Stimulated activated CD8-positive, alpha-beta memory T cell treated with anti-CD3 and anti-CD28 coated beads, Interleukin-4, amount 100 ng/mL, for 48 hours (primary cell): ENCODE measurements around the gene SPRING1.
A peak's percentile ranks its signal among the peaks of the same experiment; 100 is the strongest.
"Not testable (repeated sequence)": the region's sequence is repeated elsewhere in the genome, so short reads cannot be mapped to it uniquely, and the experiment has no call there.

Experiments
- DNase-seq: peaks from one replicate; pipeline ENCODE4 v3.0.0-alpha.2; 2020

SPRING1 gene, protein sequence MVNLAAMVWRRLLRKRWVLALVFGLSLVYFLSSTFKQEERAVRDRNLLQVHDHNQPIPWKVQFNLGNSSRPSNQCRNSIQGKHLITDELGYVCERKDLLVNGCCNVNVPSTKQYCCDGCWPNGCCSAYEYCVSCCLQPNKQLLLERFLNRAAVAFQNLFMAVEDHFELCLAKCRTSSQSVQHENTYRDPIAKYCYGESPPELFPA

DNA sequence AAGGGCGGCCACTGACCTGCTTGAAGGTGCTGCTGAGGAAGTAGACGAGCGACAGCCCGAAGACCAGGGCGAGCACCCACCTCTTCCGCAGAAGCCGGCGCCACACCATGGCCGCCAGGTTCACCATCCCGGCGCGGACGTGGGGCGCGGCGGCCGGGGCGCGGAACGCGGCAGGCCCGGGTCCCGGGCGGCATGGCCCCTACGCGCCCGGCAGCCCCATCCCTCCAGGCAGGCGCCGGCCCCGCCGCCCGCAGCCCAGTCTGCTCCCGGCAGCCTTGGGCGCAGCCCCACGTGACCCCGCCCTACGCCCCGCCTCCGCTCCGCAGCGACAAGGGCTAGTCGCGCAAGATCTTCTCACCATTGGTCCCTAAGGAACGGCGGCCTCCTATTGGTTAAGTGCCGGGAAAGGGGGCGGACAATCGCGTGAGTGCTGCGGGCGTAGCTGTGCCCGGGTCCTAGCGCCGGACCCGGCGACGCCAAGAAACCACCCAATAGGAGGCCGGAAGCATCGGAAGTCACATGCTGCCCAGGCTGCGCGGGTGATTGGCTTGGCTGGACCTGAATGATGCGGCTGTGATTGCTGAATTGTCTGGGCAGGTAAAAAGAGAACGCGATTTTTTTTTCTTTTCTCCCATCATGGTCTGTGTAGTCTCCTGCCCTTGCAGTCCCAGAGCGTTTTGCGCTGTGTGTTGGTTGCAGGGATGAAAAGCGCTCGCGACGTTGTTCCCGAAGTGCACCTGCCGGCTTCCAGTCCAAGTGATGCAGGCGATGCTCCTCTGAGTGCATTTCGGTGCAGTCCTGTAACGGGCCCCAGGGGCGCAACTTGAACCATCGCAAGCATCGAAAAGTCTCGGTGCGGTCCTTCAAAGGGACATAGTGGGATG is at the start of gene SPRING1, which contains the start of gene RNFT2:
TSS of gene SPRING1 (minus strand) at position 296 of the 884 bp plus-strand sequence. CDS start at position 127, 169 bp downstream.
TSS of gene RNFT2 (plus strand) at position 542 of the 884 bp plus-strand sequence. CDS start 2,183 bp downstream, outside the sequence.
- peak; percentile 99 for DNase-seq

DNA sequence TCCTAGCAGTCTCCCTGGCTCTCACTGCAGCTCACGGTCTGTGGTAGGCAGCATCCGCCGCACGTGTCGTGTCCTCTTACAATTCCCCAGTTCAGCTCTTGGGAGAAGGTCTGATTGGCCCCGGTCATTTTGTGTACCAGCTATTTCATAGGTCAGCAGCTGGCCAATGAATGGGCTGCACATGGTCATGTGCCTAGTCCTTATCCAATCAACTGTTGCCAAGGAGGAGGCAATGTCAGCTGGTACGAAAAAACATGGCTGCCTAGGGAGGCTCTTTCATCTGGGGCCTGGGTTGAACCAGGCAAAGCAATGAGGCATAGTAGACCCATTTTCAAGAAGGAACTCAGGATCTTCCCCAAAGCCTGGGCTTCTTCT is 46.4 kb upstream of the SPRING1 start:
- no peak for DNase-seq

DNA sequence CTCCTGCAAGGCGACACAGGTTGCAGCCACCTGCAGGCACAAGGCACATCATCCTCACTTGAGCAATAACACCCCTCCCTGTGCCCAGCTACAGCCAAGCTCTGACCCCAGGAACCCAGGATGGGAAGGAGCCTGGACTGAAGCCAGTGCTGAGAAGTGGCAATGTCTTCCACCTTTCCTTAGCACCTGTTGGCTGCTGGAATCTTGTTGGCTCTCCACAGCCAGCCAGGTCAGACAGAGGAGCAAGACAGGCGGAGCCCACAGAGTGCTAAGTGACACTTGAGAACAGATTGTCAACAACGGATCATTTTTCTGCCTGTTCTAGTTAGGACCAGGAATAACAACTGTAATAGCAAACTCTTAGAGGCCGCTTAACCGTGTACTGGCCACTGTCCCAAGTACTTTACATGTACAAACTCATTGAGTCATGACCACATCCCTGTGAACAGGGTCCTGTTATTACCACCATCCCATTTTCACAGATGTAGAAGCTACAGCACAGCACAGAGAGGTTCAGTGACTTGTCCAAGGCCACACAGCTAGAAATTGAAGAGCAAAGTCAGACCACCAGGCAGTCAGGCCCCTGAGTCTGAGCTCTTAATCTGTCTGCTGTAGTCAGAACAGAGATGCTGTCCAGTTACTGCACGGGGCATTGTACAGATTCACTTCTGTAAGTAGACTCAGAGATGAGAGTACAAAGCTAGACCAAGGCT is 45.8 kb upstream of the SPRING1 start:
- DNase-seq: no peak

DNA sequence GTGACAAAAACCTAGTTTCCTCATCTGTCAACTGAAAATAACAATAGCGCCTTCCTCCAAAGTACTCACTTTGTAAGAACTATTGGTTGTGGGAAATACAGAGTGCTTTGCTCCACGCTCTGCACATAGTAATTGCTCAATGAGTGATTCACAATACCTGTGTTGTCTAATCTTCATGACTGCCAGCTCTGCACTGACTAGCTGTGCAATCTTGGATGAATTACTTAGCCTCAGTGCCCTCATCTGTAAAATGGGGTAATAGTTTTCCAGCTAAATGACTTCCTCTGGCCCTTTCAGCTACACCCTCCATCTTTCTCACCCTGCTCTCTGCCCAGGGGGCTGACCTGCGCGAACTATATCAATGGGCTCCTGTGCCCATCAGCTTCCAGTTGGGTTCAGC is 43.1 kb upstream of the SPRING1 start:
- DNase-seq: no peak

DNA sequence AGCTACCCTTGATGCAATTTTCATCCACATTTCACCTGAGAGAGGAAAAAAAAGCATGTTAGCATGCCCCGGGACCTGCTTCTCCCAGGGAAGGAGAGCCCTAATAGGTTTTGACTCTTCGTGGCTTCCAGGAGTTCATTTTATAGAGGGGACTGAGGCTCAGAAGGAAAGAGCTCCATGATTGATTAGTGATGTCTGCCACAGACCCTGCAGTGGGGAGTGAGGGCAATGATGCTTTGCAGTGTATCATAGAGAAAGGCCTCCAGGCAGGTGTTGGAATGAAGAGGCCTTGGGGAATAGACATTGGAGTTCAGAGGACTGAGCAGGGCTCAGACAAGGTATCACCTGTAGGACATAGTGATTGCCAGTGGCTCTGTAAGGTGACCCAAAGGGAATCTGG is 41.7 kb upstream of the SPRING1 start:
- DNase-seq: no peak

DNA sequence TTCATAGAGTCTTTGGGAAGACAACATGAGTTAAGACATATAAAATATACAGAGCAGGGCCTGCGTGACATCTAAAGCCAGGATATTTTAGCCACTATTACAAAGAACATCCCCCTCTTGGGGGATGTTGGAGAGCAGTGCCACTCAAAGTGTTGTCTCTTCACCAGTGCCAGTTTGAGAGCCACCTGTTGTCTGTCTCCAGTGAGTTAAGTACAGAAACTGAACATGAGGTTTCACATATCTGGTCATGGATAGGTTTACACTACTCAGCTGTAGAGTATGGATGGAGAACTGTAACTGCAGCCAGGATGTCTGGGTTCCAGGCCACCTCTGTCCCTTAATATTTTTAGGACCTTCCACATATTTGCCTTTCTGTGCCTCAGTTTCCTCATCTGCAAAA is 39.4 kb upstream of the SPRING1 start:
- DNase-seq: no peak

DNA sequence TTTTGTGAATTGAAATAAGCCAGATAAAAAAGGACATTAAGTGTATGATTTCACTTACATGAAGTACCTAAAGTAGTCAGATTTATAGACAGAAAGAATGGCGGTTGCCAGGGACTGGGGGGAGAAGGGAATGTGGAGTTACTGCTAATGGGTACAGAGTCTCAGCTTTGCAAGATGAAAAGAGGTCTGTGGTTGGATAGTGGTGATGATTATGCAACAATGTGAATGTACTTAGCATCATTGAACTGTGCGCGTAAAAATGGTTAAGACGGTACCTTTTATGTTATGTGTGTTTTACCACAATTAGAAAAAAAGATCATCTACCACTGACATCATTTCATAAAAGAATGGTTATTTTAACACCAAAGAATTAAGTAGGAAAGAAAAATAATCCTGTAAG is 36.2 kb upstream of the SPRING1 start:
- DNase-seq: no peak

DNA sequence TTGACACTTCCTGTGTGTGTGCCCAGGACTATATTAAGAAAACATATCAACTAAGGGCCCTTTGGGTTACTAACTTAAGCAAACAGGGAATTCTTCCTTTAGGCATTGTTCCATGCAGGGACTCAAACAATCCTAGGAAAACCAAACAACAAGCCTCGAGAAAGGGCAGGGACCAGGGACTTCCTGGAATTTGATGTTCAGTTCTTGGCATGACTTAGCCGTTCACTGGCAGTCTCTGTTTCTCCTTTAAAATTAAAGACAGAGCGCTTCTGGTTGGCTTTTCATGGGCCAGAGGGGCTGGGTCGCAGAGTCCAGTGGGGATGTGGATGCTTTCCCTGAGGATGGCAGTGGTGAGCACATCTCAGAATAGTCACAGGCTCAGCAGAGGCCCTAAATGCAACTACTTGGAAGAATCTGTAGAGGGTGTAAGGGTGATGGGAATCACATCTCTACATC is 35.4 kb upstream of the SPRING1 start:
- no peak for DNase-seq

DNA sequence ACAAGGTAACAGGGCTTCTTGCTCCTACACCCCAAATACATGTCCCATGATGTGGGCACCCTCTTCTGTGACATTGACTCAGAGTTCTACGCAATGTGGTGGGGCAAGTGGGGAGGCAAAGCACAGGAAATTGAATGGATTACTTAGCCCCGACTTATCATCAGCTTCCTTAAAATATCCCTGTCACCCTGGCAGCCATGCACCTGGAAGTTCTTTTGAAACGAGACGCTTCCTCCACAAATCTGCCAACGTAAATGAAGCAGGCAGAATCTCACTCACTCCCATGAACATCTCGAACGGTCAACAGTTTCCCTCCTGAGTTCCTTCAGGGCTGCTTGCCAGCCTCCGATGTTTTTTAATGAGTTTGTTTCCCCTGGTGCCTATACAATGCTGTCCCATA is 33.8 kb upstream of the SPRING1 start:
- DNase-seq: no peak

DNA sequence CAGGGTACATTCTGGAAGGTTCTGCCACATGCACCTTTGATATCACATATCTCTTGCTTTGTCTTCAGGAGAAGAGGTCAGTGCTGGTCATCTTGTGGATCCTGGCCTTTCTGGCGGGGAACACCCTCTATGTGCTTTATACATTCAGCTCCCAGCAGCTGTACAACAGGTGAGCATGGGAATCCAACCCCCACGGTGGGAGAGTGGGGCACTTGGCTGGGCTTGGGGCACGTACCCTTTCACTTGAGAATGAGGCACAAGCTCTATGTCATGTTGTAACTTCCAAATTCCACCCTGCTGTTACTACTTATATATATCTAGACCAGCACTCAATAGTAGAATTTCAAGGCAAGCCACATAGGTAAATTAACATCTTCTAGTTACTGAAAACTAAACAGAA is 28.9 kb upstream of the SPRING1 start:
- DNase-seq: no peak

DNA sequence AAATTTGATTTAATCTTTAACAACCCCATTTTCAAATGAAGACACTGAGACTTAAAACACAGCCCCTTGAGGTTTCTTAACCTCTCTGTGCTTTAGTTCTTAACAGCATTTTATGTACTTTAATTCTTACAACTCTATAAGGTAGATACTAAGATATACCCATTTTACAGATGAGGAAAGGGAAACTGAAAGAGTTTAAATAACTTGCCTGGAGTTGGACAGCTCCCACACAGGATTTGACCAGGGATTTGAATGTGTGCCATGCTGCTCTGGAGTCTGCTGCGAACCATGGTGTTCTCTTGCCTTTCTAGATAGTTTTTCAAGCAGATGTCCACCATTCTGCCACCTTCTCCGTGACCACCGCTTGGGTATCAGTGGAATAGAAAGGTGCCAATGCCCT is 28.4 kb upstream of the SPRING1 start:
- no peak for DNase-seq

DNA sequence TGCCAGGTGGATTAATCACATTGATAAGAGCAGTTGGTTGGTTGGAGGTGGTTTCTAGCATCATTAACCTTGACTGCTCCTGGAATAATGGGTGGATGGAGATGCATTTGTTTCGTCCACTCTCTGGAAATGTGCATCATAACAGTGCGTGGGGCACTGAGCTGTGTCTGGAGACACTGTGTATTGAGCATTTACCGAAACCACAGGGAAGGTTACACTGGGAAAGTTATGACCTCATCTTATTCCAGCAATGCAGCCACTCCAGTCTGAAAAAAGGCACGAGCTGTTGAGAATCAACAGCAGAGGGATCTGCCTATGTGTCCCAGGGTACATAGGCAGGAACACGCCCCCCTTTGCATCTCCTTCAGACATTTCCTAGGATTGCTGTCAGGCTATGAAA is 27.4 kb upstream of the SPRING1 start:
- no peak for DNase-seq

DNA sequence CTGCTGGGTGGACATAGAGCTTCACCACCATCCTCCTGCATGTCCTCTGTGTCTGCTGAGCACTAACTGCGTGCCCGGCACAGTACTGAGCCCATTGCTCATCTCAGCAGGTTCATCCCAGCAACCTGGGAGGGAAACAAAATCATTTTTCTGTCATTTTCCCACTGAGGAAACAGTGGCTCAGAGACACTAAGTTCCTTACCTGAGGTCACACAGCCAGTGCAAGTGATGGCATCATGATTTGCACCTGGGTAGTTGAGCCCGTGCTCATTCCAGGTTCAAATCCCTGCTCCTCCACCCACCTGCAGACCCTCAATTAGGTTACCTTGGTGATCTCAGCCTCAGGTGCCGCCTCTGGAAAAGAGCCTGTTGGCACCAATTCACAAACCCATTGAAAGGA is 23.6 kb upstream of the SPRING1 start:
- no peak for DNase-seq

DNA sequence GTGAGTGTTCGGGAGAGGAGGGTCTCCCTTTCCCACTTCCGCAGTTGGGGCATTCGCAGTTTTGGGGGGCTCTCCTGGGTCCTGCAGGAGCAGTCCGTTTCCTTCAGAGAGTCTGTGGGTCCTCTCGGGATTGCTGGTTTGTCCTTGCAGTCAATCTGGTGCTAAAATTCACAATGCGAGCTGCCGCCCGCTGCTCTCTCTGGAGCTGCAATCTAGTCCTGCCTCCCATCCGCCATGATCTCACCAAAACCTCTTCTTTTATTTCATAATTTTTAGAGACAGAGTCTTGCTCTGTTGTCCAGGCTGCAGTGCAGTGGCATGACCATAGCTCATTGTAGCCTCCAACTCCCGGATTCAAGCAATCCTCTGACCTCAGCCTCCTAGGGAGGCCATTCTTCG is 22.8 kb upstream of the SPRING1 start:
- no peak for DNase-seq

DNA sequence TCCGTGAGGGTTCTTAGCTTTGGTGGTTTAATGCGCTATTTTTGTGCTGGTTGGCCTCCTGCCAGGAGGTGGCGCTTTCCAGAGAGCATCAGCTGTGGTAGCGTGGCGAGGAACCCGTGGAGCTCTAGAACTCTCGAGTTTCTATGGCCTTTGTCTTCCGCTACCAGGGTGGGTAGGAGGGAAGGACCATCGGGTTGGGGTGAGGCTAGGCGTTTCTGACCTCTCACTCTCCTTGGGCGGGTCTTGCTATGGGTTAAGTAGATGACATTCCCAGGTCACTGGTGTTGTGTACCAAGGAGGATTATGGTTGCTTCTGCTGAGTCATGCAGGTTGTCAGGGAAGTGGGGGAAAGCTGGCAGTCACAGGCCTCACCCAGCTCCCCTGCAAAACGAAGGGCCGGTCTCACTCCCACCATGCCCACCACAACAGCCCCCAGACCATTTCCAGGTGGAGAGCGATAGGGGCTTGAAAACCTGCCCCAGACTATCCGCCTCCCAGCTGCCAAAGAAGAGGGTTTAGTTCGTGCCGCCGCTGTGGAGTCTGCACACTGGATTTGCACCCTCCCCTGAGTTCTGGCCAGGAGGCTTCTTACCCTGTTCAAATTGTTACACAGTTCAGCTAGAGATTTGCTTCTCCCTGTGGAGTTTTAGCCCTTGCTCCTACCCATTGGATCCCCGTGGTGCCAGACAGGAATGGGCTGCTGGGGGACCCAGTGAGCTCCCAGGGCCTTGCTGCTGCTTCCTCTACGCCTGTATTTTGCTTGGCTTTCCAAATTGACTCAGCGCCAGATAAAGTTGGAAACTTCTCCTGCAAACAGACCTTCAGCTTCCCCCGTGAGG is 22.1 kb upstream of the SPRING1 start:
- peak; percentile 45 for DNase-seq

DNA sequence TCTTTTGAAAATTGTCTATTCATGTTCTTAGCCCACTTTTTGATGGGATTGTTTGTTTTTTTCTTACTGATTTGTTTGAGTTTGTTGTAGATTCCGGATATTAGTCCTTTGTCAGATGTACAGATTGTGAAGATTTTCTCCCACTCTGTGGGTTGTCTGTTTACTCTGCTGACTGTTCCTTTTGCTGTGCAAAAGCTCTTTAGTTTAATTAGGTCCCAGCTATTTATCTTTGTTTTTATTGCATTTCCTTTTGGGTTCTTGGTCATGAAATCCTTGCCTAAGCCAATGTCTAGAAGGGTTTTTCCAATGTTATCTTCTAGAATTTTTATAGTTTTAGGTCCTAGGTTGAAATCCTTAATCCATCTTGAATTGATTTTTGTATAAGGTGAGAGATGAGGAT is 16.9 kb upstream of the SPRING1 start:
- not testable (repeated sequence) for DNase-seq

DNA sequence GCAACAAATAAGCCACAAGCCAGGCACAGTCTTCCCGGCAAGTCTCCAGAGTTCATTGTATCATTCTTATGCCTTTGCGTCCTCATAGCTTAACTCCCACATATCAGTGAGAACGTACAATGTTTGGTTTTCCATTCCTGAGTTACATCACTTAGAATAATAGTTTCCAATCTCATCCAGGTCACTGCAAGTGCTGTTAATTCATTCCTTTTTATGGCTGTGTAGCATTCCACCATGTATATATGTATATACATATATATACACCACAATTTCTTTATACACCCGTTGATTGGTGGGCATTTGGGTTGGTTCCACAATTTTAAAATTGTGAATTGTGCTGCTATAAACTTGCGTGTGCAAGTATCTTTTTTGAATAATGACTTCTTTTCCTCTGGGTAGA is 16.2 kb upstream of the SPRING1 start:
- not testable (repeated sequence) for DNase-seq

DNA sequence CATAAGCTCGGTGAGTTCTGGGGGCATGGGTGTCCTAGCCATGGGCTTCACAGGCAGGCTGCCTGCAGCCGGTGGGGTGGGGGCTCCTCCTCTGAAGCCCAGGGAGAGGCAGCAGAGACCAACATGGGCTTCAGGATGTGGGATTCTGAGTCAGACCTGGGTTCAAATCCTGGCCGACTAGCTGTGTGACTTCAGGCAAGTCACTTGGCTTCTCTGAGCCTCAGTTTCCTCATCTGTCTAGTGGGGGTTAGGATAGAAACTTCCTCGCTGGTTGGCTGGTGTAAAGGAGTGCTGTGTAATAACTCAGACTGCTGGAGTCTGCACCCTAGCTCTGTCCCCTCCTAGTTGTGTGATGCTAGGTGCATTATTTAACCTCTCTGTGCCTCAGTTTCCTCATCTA is 12.4 kb upstream of the SPRING1 start:
- DNase-seq: no peak

DNA sequence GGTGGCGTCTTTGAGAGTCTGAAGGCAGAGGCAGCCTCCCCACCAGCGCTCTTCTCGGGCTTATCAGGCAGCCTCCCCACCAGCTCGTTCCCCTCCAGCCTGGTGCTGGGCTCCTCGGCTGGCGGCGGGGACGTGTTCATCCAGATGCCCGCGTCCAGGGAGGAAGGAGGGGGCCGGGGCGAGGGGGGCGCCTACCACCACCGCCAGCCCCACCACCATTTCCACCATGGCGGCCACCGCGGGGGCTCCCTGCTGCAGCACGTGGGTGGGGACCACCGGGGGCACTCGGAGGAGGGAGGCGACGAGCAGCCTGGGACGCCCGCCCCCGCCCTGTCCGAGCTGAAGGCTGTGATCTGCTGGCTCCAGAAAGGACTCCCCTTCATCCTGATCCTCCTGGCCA is 12.0 kb upstream of the SPRING1 start:
- DNase-seq: no peak

DNA sequence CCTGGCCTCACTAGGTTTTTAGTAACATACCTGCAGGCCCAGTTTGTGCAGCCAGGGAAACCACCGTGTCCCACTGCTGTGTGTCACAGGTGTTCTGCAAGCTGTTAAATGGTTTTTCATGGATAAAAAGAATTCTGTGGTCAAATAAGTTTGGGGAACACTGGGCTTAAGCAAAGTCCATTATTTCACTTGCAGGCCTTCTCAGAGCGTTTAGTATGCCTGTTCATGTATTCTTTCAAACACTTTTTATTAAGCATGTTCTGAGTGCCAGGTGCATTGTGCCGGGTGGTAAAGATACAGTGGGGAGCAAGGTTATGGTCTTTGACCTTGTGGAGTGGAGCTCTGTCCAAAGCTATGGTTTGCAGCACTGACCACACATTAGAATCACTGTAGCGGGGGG is 7.7 kb upstream of the SPRING1 start:
- no peak for DNase-seq

DNA sequence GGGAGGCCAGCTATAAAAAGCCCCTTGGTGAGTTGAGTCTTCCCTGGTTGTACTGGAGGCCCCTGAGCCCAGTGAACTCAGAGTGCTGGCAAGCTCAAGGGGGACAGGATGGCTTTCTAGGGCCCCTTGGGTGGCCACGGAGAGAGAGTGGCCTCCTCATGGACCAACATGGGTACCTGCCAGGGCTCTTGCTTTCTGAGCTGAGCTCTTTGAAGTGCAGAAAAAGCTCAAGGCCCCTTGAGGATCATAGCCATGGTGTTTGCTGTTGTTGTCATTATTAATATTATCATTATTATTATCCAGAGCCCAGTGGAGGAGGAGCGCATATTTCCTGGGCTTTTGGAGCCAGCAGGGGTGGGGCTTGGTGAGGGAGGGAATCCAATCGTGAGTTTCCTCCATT is 6.9 kb upstream of the SPRING1 start:
- no peak for DNase-seq

DNA sequence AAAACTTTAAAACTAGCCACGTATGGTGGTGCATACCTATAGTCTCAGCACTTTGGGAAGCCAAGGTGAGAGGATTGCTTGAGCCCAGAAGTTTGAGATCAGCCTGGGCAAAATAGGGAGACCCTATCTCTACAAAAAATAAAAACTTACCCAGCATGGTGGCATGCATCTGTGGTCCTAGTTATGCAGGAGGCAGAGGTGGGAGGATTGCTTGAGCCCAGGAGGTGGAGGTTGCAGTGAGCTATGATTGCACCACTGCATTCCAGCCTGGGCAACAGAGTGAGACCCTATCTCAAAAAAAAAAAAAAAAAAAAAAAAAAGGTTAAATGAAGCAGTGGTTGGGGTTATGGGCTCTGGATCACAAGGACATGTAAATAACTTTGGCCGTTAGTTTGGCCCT is 4.9 kb upstream of the SPRING1 start:
- not testable (repeated sequence) for DNase-seq

DNA sequence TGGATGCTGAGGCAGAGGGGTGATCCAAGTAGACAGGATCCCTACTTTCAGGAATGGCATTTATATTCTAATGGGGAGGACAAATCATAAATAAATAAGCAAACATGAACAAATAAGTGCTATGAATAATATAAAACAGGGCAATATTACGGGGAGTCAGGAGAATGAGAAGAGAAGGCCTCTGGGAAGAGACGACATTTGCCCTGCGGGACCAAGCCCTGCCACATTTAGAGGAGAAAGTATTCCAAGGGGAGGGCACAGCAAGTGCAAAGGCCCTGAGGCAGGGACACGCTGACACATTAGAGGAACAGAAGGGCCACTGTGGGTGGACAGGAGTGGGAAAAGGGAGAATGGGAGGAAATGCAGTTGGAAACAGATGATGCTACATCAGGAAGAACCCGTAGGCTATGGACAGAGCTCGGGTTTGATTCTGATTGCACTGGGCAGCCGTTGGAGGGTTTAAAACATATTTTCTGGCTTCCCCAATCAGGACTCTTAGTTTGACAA is 1.6 kb upstream of the SPRING1 start:
- no peak for DNase-seq
